A549 treated with AZD9567 at 1 μM for 4 hours (cell line): ENCODE results near the gene NEURL1B. TPM values are rescaled to one million over a fixed set of nuclear protein-coding genes. Genes with fewer than 3 reads are reported as not detected.

ENCODE experiments used
- total RNA-seq: library from RNA; stranded (reverse); fragments of 200-300 nt; extraction: Qiagen RNA extraction; gene quantifications from 5 replicates; pipeline ENCODE4 v1.2.3, GENCODE V29; 2022; ENCODE audit not compliant: insufficient read depth

Gene NEURL1B, protein sequence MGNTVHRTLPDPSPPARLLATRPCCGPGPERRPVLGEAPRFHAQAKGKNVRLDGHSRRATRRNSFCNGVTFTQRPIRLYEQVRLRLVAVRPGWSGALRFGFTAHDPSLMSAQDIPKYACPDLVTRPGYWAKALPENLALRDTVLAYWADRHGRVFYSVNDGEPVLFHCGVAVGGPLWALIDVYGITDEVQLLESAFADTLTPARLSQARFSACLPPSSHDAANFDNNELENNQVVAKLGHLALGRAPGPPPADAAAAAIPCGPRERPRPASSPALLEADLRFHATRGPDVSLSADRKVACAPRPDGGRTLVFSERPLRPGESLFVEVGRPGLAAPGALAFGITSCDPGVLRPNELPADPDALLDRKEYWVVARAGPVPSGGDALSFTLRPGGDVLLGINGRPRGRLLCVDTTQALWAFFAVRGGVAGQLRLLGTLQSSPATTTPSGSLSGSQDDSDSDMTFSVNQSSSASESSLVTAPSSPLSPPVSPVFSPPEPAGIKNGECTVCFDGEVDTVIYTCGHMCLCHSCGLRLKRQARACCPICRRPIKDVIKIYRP
- total RNA-seq = 5.0 to 6.9 TPM (median 6.1 TPM) in 5 replicates

GRCh38 chr5:172640822-172641358, at the start of gene NEURL1B:
Gene NEURL1B, plus strand, starts transcription at chr5:172641263. Its CDS starts 144 bp downstream, at chr5:172641407.

Other genes starting within 250 kb of the NEURL1B start
- 16.7 to 23.8 TPM (median 17.8 TPM) in 5 replicates for gene SH3PXD2B, start 186.7 kb upstream of the NEURL1B start, total RNA-seq
- 486 to 642 TPM (median 629 TPM) in 5 replicates for gene DUSP1, start 129.9 kb downstream of the NEURL1B start, total RNA-seq
- 285 to 322 TPM (median 311 TPM) in 5 replicates for gene ERGIC1, start 193.0 kb downstream of the NEURL1B start, total RNA-seq